Measurements from ENCODE around the gene TSSK1B.
"Not testable (repeated sequence)": the region's sequence is repeated elsewhere in the genome, so short reads cannot be mapped to it uniquely, and the experiment has no call there.

The TSSK1B gene

GRCh38 chr5:113434889-113435288, at the start of gene TSSK1B:
TSS of gene TSSK1B (minus strand) at chr5:113434989. CDS start at chr5:113434839, 150 bp downstream.
- Histone ChIP-seq H3K27me3 (ENCODE audit: control insufficient read depth, insufficient read depth, low read length) (no peaks in the 10 kb centered on the region), H3K4me3 (ENCODE audit: low read length) (no peak within 1 kb of the TSS), H3K27ac (ENCODE audit: low read depth, low read length) (no peak within 1 kb of the TSS), H3K36me3 (ENCODE audit: control insufficient read depth, insufficient read depth, low read length) (no peaks in the 10 kb centered on the region), H3K4me1 (ENCODE audit: control insufficient read depth, insufficient read depth, low read length) (no peaks in the 10 kb centered on the region), H3K9ac (ENCODE audit: low read length) (no peak within 1 kb of the TSS)

- Histone ChIP-seq H3K4me1 (ENCODE audit: control insufficient read depth, insufficient read depth, low read length) (no peaks in the 10 kb centered on the region), H3K27ac (ENCODE audit: low read depth, low read length) (no peak overlapping the region), H3K27me3 (ENCODE audit: control insufficient read depth, insufficient read depth, low read length) (no peaks in the 10 kb centered on the region), H3K9ac (ENCODE audit: low read length) (no peak overlapping the region), H3K36me3 (ENCODE audit: control insufficient read depth, insufficient read depth, low read length) (no peaks in the 10 kb centered on the region), H3K4me3 (ENCODE audit: low read length) (no peak overlapping the region)
Observed at GRCh38 chr5:113480243-113480642, 45.5 kb upstream of the TSSK1B start.

DNA sequence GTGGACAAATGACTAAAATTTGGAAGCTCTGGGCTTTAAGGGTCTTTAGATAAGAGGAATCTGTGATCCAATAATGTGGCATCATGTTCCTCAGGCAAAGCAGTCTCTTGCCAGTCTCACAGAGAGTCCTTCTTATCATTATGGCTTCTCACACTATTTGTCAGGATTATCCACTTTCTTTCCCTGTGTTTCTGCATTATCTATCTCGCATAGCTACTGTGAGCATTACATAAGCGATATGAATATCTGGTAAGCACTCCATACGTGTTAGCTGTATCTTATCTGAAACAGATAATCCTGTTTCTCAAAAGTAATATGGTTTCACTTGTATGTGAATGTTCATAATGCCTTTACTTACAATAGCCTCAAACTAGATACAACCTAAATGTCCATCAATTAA, 43.9 kb upstream of the TSSK1B start:
- Histone ChIP-seq H3K4me1 (ENCODE audit: control insufficient read depth, insufficient read depth, low read length) (no peaks in the 10 kb centered on the region), H3K27me3 (ENCODE audit: control insufficient read depth, insufficient read depth, low read length) (no peaks in the 10 kb centered on the region), H3K4me3 (ENCODE audit: low read length) (no peak overlapping the region), H3K9ac (ENCODE audit: low read length) (no peak overlapping the region), H3K36me3 (ENCODE audit: control insufficient read depth, insufficient read depth, low read length) (no peaks in the 10 kb centered on the region), H3K27ac (ENCODE audit: low read depth, low read length) (no peak overlapping the region)

GRCh38 chr5:113474100-113474728, 39.4 kb upstream of the TSSK1B start:
- H3K4me3 ChIP-seq (ENCODE audit: low read length), result no peak overlapping the region
- H3K9ac ChIP-seq (ENCODE audit: low read length), result no peak overlapping the region
- no peaks in the 10 kb centered on the region for H3K4me1 ChIP-seq (ENCODE audit: control insufficient read depth, insufficient read depth, low read length)
- no peaks in the 10 kb centered on the region for H3K27me3 ChIP-seq (ENCODE audit: control insufficient read depth, insufficient read depth, low read length)
- no peaks in the 10 kb centered on the region for H3K36me3 ChIP-seq (ENCODE audit: control insufficient read depth, insufficient read depth, low read length)
- H3K27ac ChIP-seq (ENCODE audit: low read depth, low read length), result no peak overlapping the region

- no peak overlapping the region for H3K27ac ChIP-seq (ENCODE audit: low read depth, low read length)
- no peaks in the 10 kb centered on the region for H3K4me1 ChIP-seq (ENCODE audit: control insufficient read depth, insufficient read depth, low read length)
- H3K27me3 ChIP-seq (ENCODE audit: control insufficient read depth, insufficient read depth, low read length), result no peaks in the 10 kb centered on the region
- H3K4me3 ChIP-seq (ENCODE audit: low read length), result no peak overlapping the region
- no peaks in the 10 kb centered on the region for H3K36me3 ChIP-seq (ENCODE audit: control insufficient read depth, insufficient read depth, low read length)
- H3K9ac ChIP-seq (ENCODE audit: low read length), result no peak overlapping the region
Observed at GRCh38 chr5:113463032-113463431, 28.2 kb upstream of the TSSK1B start.

DNA sequence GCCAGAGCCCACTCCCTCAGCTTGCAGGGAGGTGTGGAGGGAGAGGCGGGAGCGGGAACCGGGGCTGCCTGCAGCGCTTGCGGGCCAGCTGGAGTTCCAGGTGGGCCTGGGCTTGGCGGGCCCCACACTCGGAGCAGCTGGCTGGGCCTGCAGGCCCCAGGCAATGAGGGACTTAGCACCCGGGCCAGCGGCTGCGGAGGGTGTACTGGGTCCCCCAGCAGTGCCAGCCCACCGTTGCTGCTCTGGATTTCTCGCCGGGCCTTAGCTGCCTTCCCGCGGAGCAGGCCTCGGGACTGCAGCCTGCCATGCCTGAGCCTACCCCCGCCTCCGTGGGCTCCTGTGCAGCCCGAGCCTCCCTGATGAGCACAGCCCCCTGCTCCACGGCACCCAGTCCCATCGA, 22.3 kb upstream of the TSSK1B start:
- not testable (repeated sequence) for H3K27ac ChIP-seq (ENCODE audit: low read depth, low read length); H3K4me3 ChIP-seq (ENCODE audit: low read length)

DNA sequence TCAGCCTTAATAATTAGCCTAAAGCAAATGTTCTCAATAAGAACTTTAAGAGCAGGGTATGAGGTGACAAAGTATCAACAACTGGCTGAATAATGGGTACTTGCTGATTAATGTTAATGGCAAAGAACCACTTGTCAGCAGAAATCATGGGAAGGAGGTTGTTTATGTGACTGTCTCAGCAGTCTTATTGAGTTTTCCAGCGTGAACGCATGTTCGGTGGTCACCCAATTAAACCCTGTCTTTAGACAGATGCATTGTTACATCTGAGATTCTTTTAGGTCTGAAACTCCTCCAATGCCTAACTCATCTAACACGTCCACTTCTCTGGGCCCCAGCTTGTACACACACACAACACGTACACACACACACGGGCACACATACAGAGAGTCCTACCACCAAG, 18.2 kb upstream of the TSSK1B start:
- H3K27me3 ChIP-seq (ENCODE audit: control insufficient read depth, insufficient read depth, low read length), result no peaks in the 10 kb centered on the region
- no peak overlapping the region for H3K27ac ChIP-seq (ENCODE audit: low read depth, low read length)
- no peaks in the 10 kb centered on the region for H3K4me1 ChIP-seq (ENCODE audit: control insufficient read depth, insufficient read depth, low read length)
- no peak overlapping the region for H3K9ac ChIP-seq (ENCODE audit: low read length)
- H3K4me3 ChIP-seq (ENCODE audit: low read length), result no peak overlapping the region
- H3K36me3 ChIP-seq (ENCODE audit: control insufficient read depth, insufficient read depth, low read length), result no peaks in the 10 kb centered on the region

More for the DNA sequence above, 22.3 kb upstream of the TSSK1B start:
- H3K36me3 ChIP-seq (ENCODE audit: control insufficient read depth, insufficient read depth, low read length); H3K9ac ChIP-seq (ENCODE audit: low read length); H3K27me3 ChIP-seq (ENCODE audit: control insufficient read depth, insufficient read depth, low read length); H3K4me1 ChIP-seq (ENCODE audit: control insufficient read depth, insufficient read depth, low read length): not testable (repeated sequence)

- Histone ChIP-seq H3K36me3 (ENCODE audit: control insufficient read depth, insufficient read depth, low read length) (no peaks in the 10 kb centered on the region), H3K9ac (ENCODE audit: low read length) (no peak overlapping the region), H3K27me3 (ENCODE audit: control insufficient read depth, insufficient read depth, low read length) (no peaks in the 10 kb centered on the region), H3K4me3 (ENCODE audit: low read length) (no peak overlapping the region), H3K4me1 (ENCODE audit: control insufficient read depth, insufficient read depth, low read length) (no peaks in the 10 kb centered on the region), H3K27ac (ENCODE audit: low read depth, low read length) (no peak overlapping the region)
Observed at GRCh38 chr5:113451797-113452196, 17.0 kb upstream of the TSSK1B start.

GRCh38 chr5:113450929-113451328, 16.1 kb upstream of the TSSK1B start:
- H3K36me3 ChIP-seq (ENCODE audit: control insufficient read depth, insufficient read depth, low read length), result no peaks in the 10 kb centered on the region
- no peaks in the 10 kb centered on the region for H3K27me3 ChIP-seq (ENCODE audit: control insufficient read depth, insufficient read depth, low read length)
- no peak overlapping the region for H3K9ac ChIP-seq (ENCODE audit: low read length)
- H3K27ac ChIP-seq (ENCODE audit: low read depth, low read length), result no peak overlapping the region
- no peak overlapping the region for H3K4me3 ChIP-seq (ENCODE audit: low read length)
- no peaks in the 10 kb centered on the region for H3K4me1 ChIP-seq (ENCODE audit: control insufficient read depth, insufficient read depth, low read length)

DNA sequence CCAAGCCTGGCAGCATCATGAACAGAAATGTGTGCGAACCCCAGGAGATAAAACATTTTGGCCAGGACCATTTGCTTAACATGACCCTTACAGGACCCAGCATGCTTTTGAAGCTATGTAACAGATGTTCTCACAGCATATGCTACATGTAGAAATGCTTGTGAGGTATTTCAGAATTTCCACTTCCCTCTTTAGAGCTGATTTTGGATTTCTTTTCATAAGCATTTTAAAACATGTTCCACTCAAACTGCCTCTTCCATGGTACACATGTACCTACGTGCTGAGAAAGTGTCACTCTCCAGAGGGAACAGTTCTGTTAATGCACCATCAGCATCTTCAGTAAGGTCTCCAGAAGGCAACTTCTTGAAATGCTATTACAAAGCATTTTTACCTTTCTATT, 15.7 kb upstream of the TSSK1B start:
- H3K27me3 ChIP-seq (ENCODE audit: control insufficient read depth, insufficient read depth, low read length), result no peaks in the 10 kb centered on the region
- no peak overlapping the region for H3K9ac ChIP-seq (ENCODE audit: low read length)
- H3K36me3 ChIP-seq (ENCODE audit: control insufficient read depth, insufficient read depth, low read length), result no peaks in the 10 kb centered on the region
- H3K4me1 ChIP-seq (ENCODE audit: control insufficient read depth, insufficient read depth, low read length), result no peaks in the 10 kb centered on the region
- H3K4me3 ChIP-seq (ENCODE audit: low read length), result no peak overlapping the region
- no peak overlapping the region for H3K27ac ChIP-seq (ENCODE audit: low read depth, low read length)

DNA sequence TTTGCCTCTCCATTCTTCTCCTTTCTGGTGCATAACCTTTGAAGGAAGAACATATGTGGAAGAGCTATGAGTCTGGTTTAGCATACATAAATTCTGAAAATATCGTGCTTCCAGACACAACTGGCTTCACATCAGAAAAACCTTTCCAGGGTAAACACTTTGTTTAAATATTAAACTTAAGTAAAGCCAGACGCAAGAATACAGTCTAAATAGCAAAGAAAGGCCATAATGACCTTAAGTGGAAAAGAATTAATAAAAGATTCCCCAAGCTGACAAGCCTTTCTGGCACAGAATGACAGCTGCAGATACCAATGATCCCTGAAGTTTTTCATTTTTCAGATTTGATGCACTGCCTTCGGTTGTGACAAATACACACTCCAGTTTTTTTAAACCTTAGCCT, 13.5 kb upstream of the TSSK1B start:
- H3K27me3 ChIP-seq (ENCODE audit: control insufficient read depth, insufficient read depth, low read length), result no peaks in the 10 kb centered on the region
- no peak overlapping the region for H3K27ac ChIP-seq (ENCODE audit: low read depth, low read length)
- H3K4me3 ChIP-seq (ENCODE audit: low read length), result no peak overlapping the region
- no peaks in the 10 kb centered on the region for H3K4me1 ChIP-seq (ENCODE audit: control insufficient read depth, insufficient read depth, low read length)
- no peaks in the 10 kb centered on the region for H3K36me3 ChIP-seq (ENCODE audit: control insufficient read depth, insufficient read depth, low read length)
- H3K9ac ChIP-seq (ENCODE audit: low read length), result no peak overlapping the region

- no peaks in the 10 kb centered on the region for H3K36me3 ChIP-seq (ENCODE audit: control insufficient read depth, insufficient read depth, low read length)
- H3K27ac ChIP-seq (ENCODE audit: low read depth, low read length), result no peak overlapping the region
- H3K4me3 ChIP-seq (ENCODE audit: low read length), result no peak overlapping the region
- no peak overlapping the region for H3K9ac ChIP-seq (ENCODE audit: low read length)
- H3K27me3 ChIP-seq (ENCODE audit: control insufficient read depth, insufficient read depth, low read length), result no peaks in the 10 kb centered on the region
- no peaks in the 10 kb centered on the region for H3K4me1 ChIP-seq (ENCODE audit: control insufficient read depth, insufficient read depth, low read length)
Observed at GRCh38 chr5:113447498-113448050, 12.8 kb upstream of the TSSK1B start.

DNA sequence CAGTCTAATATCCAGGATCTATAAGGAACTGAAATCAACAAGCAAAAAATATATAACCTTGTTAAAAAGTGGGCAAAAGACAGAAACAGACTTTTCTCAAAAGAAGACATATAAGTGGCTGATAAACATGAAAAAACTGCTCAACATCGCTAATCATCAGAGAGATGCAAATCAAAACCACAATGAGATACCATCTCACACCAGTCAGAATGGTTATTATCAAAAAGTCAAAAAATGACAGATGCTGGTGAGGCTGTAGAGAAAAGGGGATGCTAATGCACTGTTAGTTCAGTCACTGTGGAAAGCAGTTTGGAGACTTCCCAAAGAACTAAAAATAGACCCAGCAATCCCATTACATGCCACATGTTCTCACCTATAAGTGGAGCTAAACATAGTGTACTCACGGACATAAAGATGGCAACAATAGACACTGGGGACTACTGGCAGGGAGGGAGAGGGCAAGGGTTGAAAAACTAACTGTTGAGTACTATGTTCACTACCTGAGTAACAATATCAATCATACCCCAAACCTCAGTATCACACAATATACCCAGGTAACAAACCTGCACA, 11.7 kb upstream of the TSSK1B start:
- H3K4me3 ChIP-seq (ENCODE audit: low read length), result no peak overlapping the region
- no peaks in the 10 kb centered on the region for H3K27me3 ChIP-seq (ENCODE audit: control insufficient read depth, insufficient read depth, low read length)
- no peak overlapping the region for H3K27ac ChIP-seq (ENCODE audit: low read depth, low read length)
- H3K9ac ChIP-seq (ENCODE audit: low read length), result no peak overlapping the region
- H3K36me3 ChIP-seq (ENCODE audit: control insufficient read depth, insufficient read depth, low read length), result no peaks in the 10 kb centered on the region
- no peaks in the 10 kb centered on the region for H3K4me1 ChIP-seq (ENCODE audit: control insufficient read depth, insufficient read depth, low read length)
